A549 (cell line): Measurements from ENCODE around the gene C17orf113. TPM values are rescaled to one million over a fixed set of nuclear protein-coding genes. Genes with fewer than 3 reads are reported as not detected.

Experiments used
- CBX2 ChIP-seq: fragments of 200-600 bp; sonication (generic); IDR thresholded peaks from 2 replicates; pipeline ENCODE4 v1.6.1; 2016; ENCODE audit warnings: low read depth, mild to moderate bottlenecking, borderline replicate concordance
- CBX8 ChIP-seq: fragments of 200-600 bp; sonication (generic); IDR thresholded peaks from 2 replicates; pipeline ENCODE4 v1.6.1; 2016
- CEBPB ChIP-seq, 2 experiments: fragments of >200 bp in 1 of 2; sonication (Bioruptor Twin) in 1 of 2; formaldehyde crosslinking in 1 of 2; IDR thresholded peaks; 2 replicates each; pipeline ENCODE4 v1.6.1; 2012 to 2016
- CHD2 ChIP-seq: fragments of 150-350 bp; IDR thresholded peaks from 2 replicates; pipeline ENCODE4 v1.6.1; 2014; ENCODE audit warnings: low read length; ENCODE audit not compliant: partially characterized antibody
- EHMT2 ChIP-seq: fragments of 200-600 bp; sonication (generic); IDR thresholded peaks from 2 replicates; pipeline ENCODE4 v1.6.1; 2016; ENCODE audit warnings: antibody characterized with exemption, low read depth, mild to moderate bottlenecking, moderate library complexity
- ESRRA ChIP-seq: fragments of 150-350 bp; IDR thresholded peaks from 2 replicates; pipeline ENCODE4 v1.6.1; 2014; ENCODE audit warnings: mild to moderate bottlenecking, low read length, borderline replicate concordance
- FOSB ChIP-seq: fragments of 250-450 bp; sonication (Bioruptor Pico); IDR thresholded peaks from 2 replicates; pipeline ENCODE4 v1.5.0; 2020; ENCODE audit warnings: mild to moderate bottlenecking, moderate library complexity
- FOSL2 ChIP-seq, 2 experiments: fragments of 450-650 bp in 1 of 2; fragments of >200 bp in 1 of 2; sonication (Bioruptor Twin) in 1 of 2; formaldehyde crosslinking; IDR thresholded peaks; 2 replicates each; pipeline versions ENCODE4 v1.5.0 to v1.6.1; 2016 to 2020; ENCODE audit warnings: mild to moderate bottlenecking in 1 of 2, moderate library complexity in 1 of 2
- HDAC2 ChIP-seq: fragments of 200-600 bp; sonication (generic); IDR thresholded peaks from 2 replicates; pipeline ENCODE4 v1.6.1; 2016
- HEYL ChIP-seq: fragments of 250-450 bp; sonication (Bioruptor Pico); IDR thresholded peaks from 2 replicates; pipeline ENCODE4 v1.8.0; 2021; ENCODE audit warnings: mild to moderate bottlenecking, moderate library complexity
- HOXB5 ChIP-seq: fragments of 250-450 bp; sonication (Bioruptor Pico); IDR thresholded peaks from 2 replicates; pipeline ENCODE4 v1.5.0; 2020; ENCODE audit warnings: mild to moderate bottlenecking, moderate library complexity
- JUN ChIP-seq, 2 experiments: fragments of >200 bp; sonication (Bioruptor Twin); formaldehyde crosslinking; IDR thresholded peaks; 2 replicates in 1 of 2; 3 replicates in 1 of 2; pipeline ENCODE4 v1.6.1; 2016 to 2017
- JUNB ChIP-seq: fragments of >200 bp; sonication (Bioruptor Twin); formaldehyde crosslinking; IDR thresholded peaks from 2 replicates; pipeline ENCODE4 v1.6.1; 2016
- KDM5A ChIP-seq: fragments of 200-600 bp; sonication (generic); IDR thresholded peaks from 2 replicates; pipeline ENCODE4 v1.6.1; 2016; ENCODE audit warnings: antibody characterized with exemption, mild to moderate bottlenecking
- MAFK ChIP-seq: fragments of 450-650 bp; IDR thresholded peaks from 2 replicates; pipeline ENCODE4 v1.6.1; 2014; ENCODE audit not compliant: partially characterized antibody
- MAZ ChIP-seq: fragments of 150-350 bp; IDR thresholded peaks from 2 replicates; pipeline ENCODE4 v1.6.1; 2014; ENCODE audit warnings: antibody characterized with exemption, low read depth, low read length, borderline replicate concordance
- MYC ChIP-seq: IDR thresholded peaks from 2 replicates; pipeline ENCODE4 v1.6.1; 2012; ENCODE audit warnings: mild to moderate bottlenecking, inconsistent platforms, low read length, improper control_type of control experiment, borderline replicate concordance
- NPAS2 ChIP-seq: fragments of 250-450 bp; sonication (Bioruptor Pico); IDR thresholded peaks from 2 replicates; pipeline ENCODE4 v1.8.0; 2022; ENCODE audit warnings: mild to moderate bottlenecking, moderate library complexity, borderline replicate concordance
- NR3C1 ChIP-seq: fragments of >200 bp; sonication (Bioruptor Twin); formaldehyde crosslinking; IDR thresholded peaks from 3 replicates; pipeline ENCODE4 v1.6.1; 2017
- PHF8 ChIP-seq: fragments of 200-600 bp; sonication (generic); IDR thresholded peaks from 2 replicates; pipeline ENCODE4 v1.6.1; 2016; ENCODE audit warnings: low read depth, mild to moderate bottlenecking, antibody characterized with exemption, moderate library complexity, borderline replicate concordance
- POLR2A ChIP-seq: IDR thresholded peaks from 2 replicates; pipeline ENCODE4 v1.6.1; 2012; ENCODE audit warnings: mild to moderate bottlenecking, low read length
- RAD21 ChIP-seq, 2 experiments: fragments of >200 bp in 1 of 2; sonication (Bioruptor Twin) in 1 of 2; formaldehyde crosslinking in 1 of 2; IDR thresholded peaks in 1 of 2; conservative IDR thresholded peaks in 1 of 2; 2 replicates in 1 of 2; 3 replicates in 1 of 2; pipeline ENCODE4 v1.6.1; 2012 to 2018; ENCODE audit warnings: inconsistent platforms in 1 of 2
- RARB ChIP-seq: fragments of 250-450 bp; sonication (Bioruptor Pico); IDR thresholded peaks from 2 replicates; pipeline ENCODE4 v1.8.0; 2021; ENCODE audit warnings: mild to moderate bottlenecking, moderate library complexity
- SMC3 ChIP-seq: fragments of >200 bp; sonication (Bioruptor Twin); formaldehyde crosslinking; IDR thresholded peaks from 3 replicates; pipeline ENCODE4 v1.6.1; 2018; ENCODE audit warnings: inconsistent platforms
- SREBF2 ChIP-seq: fragments of 450-650 bp; IDR thresholded peaks from 2 replicates; pipeline ENCODE4 v1.6.1; 2014; ENCODE audit warnings: mild to moderate bottlenecking, moderate library complexity
- TFCP2L1 ChIP-seq: fragments of 250-450 bp; sonication (Bioruptor Pico); IDR thresholded peaks from 2 replicates; pipeline ENCODE4 v1.5.0; 2021; ENCODE audit warnings: mild to moderate bottlenecking
- TP53 ChIP-seq: fragments of 250-450 bp; sonication (Bioruptor Pico); IDR thresholded peaks from 2 replicates; pipeline ENCODE4 v1.5.0; 2021; ENCODE audit warnings: mild to moderate bottlenecking, moderate library complexity
- ZFP36 ChIP-seq: fragments of 450-650 bp; IDR thresholded peaks from 2 replicates; pipeline ENCODE4 v1.6.1; 2014; ENCODE audit warnings: borderline replicate concordance; ENCODE audit not compliant: partially characterized antibody
- ZNF302 ChIP-seq: fragments of 250-450 bp; sonication (Bioruptor Pico); IDR thresholded peaks from 2 replicates; pipeline ENCODE4 v1.9.0; 2021; ENCODE audit warnings: inconsistent platforms, mild to moderate bottlenecking, moderate library complexity
- polyA plus RNA-seq, 4 experiments: library from polyadenylated mRNA; depleted of rRNA in 3 of 4; stranded (reverse); fragments of >200 nt; fragmentation: RNase III in 1 of 4; extraction: RNeasy Plus Mini Kit Qiagen cat#74134 plus additional on column Dnase treatment in 1 of 4; gene quantifications; 2 replicates in 3 of 4; 3 replicates in 1 of 4; pipeline ENCODE4 v1.2.3, GENCODE V29; 2011 to 2017
- TF ChIP-seq, protein P1 (sequence below): fragments of >200 bp; sonication (Bioruptor Twin); formaldehyde crosslinking; IDR thresholded peaks from 2 replicates; pipeline ENCODE4 v1.6.1; 2016
- TF ChIP-seq, protein P2 (sequence below): IDR thresholded peaks from 2 replicates; pipeline ENCODE4 v1.6.1; 2012
- TF ChIP-seq, protein P3 (sequence below): fragments of 450-650 bp; IDR thresholded peaks from 2 replicates; pipeline ENCODE4 v1.6.1; 2014; ENCODE audit warnings: antibody characterized with exemption
- TF ChIP-seq, protein P4 (sequence below): IDR thresholded peaks from 2 replicates; pipeline ENCODE4 v1.6.1; 2012
- TF ChIP-seq, protein P5 (sequence below): fragments of >200 bp; sonication (Bioruptor Twin); formaldehyde crosslinking; IDR thresholded peaks from 3 replicates; pipeline ENCODE4 v1.6.1; 2016
- TF ChIP-seq, protein P6 (sequence below): fragments of 150-350 bp; IDR thresholded peaks from 2 replicates; pipeline ENCODE4 v1.6.1; 2014; ENCODE audit warnings: low read depth, mild to moderate bottlenecking, low read length
- TF ChIP-seq, protein P7 (sequence below): fragments of >200 bp; sonication (Bioruptor Twin); formaldehyde crosslinking; IDR thresholded peaks from 3 replicates; pipeline ENCODE4 v1.5.1; 2016

Gene C17orf113
- polyA plus RNA-seq, 2 of the 4 experiments (the other 2 are of a cell fraction): 0.67 to 1.0 TPM

DNA sequence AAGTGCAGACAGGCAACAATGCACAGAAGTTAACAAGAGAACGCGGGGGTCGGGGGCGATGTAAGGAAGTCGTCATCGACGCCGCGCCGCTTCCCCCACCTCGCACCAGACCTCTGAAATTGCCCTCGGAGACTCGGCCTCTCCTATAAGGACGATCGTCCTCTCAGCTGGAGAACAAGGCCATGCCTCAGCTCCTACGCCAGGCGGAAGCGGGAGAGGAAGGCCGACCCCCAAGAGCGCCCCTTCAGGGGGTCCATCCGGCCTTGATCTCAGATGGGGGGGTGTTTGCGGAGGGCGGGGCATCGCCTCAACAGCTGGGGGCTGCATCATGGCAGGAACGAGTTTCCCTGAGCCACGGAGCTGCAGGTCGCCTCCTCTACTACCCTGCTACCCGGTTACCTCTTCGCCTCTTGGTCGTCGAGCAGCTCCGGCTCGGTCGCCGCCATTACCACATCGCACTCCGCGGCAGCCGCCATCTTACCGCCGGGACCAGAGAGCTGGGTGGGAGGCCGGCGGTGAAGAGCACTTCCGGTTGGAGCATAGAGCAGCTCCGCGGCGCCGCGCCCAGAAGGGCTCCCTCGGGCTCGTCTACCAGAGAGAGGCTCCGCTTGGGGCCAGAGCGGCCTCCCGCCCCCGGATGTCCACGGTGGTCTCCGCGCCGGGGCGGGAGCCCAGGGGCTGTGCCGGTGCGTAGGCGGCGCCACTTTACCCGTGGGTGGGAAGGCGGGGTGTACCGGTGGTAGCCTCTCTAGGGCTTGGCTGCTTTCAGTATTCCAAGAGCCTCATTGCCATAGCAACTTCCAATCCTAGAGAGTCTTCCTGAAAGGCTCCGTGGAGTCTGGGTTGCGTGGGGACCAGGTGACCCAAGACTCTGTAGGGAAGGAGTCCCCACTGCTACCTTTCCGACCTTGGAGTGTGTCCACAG, 33.2 kb downstream of the C17orf113 start, which contains the start of gene DNAJC7 (continued):
- TF ChIP-seq PHF8 (peak; percentile 96), MYC (no peak), TP53 (0 out of 2 replicates have a peak, but pooled peaks have one; percentile 70), CBX8 (no peak), CBX2 (no peak), HDAC2 (no peak), JUN (IDR thresholded peaks at IDR 0.05) (peak; percentile 81 to 97; a peak in 4 of 5 replicates), JUNB (no peak), HOXB5 (no peak), ESRRA (no peak), SREBF2 (no peak), RARB (CRISPR knock-in tag) (no peak), KDM5A (peak; percentile 56; the same call in 1 of the 2 replicates), SMC3 (peak; percentile 38), ZNF302 (CRISPR knock-in tag) (no peak), MAZ (no peak), EHMT2 (no peak), TFCP2L1 (CRISPR knock-in tag) (0 out of 2 replicates have a peak, but pooled peaks have one; percentile 19), MAFK (no peak), CHD2 (no peak), CEBPB (IDR thresholded peaks at IDR 0.05) (peak in 1 of 2 experiments; percentile 26; a peak in 1 of 4 replicates), NPAS2 (CRISPR knock-in tag) (no peak), FOSL2 (IDR thresholded peaks at IDR 0.05) (no peak), FOSL2 (CRISPR knock-in tag; IDR thresholded peaks at IDR 0.05) (no peak), HEYL (CRISPR knock-in tag) (no peak), RAD21 (conservative IDR thresholded peaks at IDR 0.05 in 1 of 2, IDR thresholded peaks at IDR 0.05 in 1 of 2) (no peak), POLR2A (peak; percentile 83), NR3C1 (no peak), FOSB (CRISPR knock-in tag) (no peak), ZFP36 (no peak)
- TF ChIP-seq, protein P1, sequence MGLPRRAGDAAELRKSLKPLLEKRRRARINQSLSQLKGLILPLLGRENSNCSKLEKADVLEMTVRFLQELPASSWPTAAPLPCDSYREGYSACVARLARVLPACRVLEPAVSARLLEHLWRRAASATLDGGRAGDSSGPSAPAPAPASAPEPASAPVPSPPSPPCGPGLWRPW: no peak
- TF ChIP-seq, protein P2, sequence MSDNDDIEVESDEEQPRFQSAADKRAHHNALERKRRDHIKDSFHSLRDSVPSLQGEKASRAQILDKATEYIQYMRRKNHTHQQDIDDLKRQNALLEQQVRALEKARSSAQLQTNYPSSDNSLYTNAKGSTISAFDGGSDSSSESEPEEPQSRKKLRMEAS: peak; percentile 86
- TF ChIP-seq, protein P3, sequence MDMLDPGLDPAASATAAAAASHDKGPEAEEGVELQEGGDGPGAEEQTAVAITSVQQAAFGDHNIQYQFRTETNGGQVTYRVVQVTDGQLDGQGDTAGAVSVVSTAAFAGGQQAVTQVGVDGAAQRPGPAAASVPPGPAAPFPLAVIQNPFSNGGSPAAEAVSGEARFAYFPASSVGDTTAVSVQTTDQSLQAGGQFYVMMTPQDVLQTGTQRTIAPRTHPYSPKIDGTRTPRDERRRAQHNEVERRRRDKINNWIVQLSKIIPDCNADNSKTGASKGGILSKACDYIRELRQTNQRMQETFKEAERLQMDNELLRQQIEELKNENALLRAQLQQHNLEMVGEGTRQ: peak; percentile 34; the same call in 1 of the 2 replicates
- TF ChIP-seq, protein P4, sequence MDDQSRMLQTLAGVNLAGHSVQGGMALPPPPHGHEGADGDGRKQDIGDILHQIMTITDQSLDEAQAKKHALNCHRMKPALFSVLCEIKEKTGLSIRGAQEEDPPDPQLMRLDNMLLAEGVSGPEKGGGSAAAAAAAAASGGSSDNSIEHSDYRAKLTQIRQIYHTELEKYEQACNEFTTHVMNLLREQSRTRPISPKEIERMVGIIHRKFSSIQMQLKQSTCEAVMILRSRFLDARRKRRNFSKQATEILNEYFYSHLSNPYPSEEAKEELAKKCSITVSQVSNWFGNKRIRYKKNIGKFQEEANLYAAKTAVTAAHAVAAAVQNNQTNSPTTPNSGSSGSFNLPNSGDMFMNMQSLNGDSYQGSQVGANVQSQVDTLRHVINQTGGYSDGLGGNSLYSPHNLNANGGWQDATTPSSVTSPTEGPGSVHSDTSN: no peak
- TF ChIP-seq, protein P5, sequence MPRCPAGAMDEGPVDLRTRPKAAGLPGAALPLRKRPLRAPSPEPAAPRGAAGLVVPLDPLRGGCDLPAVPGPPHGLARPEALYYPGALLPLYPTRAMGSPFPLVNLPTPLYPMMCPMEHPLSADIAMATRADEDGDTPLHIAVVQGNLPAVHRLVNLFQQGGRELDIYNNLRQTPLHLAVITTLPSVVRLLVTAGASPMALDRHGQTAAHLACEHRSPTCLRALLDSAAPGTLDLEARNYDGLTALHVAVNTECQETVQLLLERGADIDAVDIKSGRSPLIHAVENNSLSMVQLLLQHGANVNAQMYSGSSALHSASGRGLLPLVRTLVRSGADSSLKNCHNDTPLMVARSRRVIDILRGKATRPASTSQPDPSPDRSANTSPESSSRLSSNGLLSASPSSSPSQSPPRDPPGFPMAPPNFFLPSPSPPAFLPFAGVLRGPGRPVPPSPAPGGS: peak; percentile 77; the same call in 2 of the 3 replicates
- TF ChIP-seq, protein P6, sequence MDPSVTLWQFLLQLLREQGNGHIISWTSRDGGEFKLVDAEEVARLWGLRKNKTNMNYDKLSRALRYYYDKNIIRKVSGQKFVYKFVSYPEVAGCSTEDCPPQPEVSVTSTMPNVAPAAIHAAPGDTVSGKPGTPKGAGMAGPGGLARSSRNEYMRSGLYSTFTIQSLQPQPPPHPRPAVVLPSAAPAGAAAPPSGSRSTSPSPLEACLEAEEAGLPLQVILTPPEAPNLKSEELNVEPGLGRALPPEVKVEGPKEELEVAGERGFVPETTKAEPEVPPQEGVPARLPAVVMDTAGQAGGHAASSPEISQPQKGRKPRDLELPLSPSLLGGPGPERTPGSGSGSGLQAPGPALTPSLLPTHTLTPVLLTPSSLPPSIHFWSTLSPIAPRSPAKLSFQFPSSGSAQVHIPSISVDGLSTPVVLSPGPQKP: peak; percentile 82
- TF ChIP-seq, protein P7, sequence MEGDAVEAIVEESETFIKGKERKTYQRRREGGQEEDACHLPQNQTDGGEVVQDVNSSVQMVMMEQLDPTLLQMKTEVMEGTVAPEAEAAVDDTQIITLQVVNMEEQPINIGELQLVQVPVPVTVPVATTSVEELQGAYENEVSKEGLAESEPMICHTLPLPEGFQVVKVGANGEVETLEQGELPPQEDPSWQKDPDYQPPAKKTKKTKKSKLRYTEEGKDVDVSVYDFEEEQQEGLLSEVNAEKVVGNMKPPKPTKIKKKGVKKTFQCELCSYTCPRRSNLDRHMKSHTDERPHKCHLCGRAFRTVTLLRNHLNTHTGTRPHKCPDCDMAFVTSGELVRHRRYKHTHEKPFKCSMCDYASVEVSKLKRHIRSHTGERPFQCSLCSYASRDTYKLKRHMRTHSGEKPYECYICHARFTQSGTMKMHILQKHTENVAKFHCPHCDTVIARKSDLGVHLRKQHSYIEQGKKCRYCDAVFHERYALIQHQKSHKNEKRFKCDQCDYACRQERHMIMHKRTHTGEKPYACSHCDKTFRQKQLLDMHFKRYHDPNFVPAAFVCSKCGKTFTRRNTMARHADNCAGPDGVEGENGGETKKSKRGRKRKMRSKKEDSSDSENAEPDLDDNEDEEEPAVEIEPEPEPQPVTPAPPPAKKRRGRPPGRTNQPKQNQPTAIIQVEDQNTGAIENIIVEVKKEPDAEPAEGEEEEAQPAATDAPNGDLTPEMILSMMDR: no peak; the same call in 2 of the 3 replicates
- TF ChIP-seq, all 56 proteins: peak for 14
